ENCODE measurements around the gene JADE3.

GRCh38 chrX:46927718-46928117 is 15.5 kb downstream of the JADE3 start:
- TF ChIP-seq CTCF (IDR thresholded peaks at IDR 0.05) (no peak), POLR2AphosphoS5 (IDR thresholded peaks at IDR 0.05) (no peak), POLR2A (IDR thresholded peaks at IDR 0.05; ENCODE audit: low read depth) (no peak), EP300 (IDR thresholded peaks at IDR 0.05) (no peak)

Measured in esophagus muscularis mucosa (tissue), 4 donors.